Neural progenitor cell (in vitro differentiated cells): ENCODE data around the gene EGFR. TPM values are rescaled to one million over a fixed set of nuclear protein-coding genes. Genes with fewer than 3 reads are reported as not detected.

Experiments
- DNase-seq: peaks from one replicate; pipeline ENCODE4 v3.0.0-alpha.2; 2016; ENCODE audit warnings: low spot score
- H2AFZ ChIP-seq: fragments of 200-600 bp; sonication (generic); replicated peaks from 2 replicates; pipeline ENCODE4 v1.6.1; 2016; ENCODE audit warnings: antibody characterized with exemption
- H3F3A ChIP-seq: fragments of 200-600 bp; sonication (generic); 2 replicates; pipeline ENCODE4 v1.6.1; 2016; ENCODE audit warnings: antibody characterized with exemption, low read depth
- H3K27ac ChIP-seq: fragments of 200-600 bp; sonication (generic); 2 replicates; pipeline ENCODE4 v1.5.1; 2016; ENCODE audit warnings: mild to moderate bottlenecking
- H3K27me3 ChIP-seq: fragments of 200-600 bp; sonication (generic); 2 replicates; pipeline ENCODE4 v1.6.1; 2016; ENCODE audit warnings: mild to moderate bottlenecking, moderate library complexity
- H3K36me3 ChIP-seq: fragments of 200-600 bp; sonication (generic); 2 replicates; pipeline ENCODE4 v1.5.1; 2016
- H3K4me1 ChIP-seq: fragments of 200-600 bp; sonication (generic); 2 replicates; pipeline ENCODE4 v1.6.1; 2016; ENCODE audit warnings: mixed run types
- H3K4me2 ChIP-seq: fragments of 200-600 bp; sonication (generic); 2 replicates; pipeline ENCODE4 v1.6.1; 2016
- H3K4me3 ChIP-seq: fragments of 200-600 bp; sonication (generic); 2 replicates; pipeline ENCODE4 v1.5.1; 2016
- H3K79me2 ChIP-seq: fragments of 200-600 bp; sonication (generic); 2 replicates; pipeline ENCODE4 v1.6.1; 2016; ENCODE audit warnings: low read depth
- H3K9ac ChIP-seq: fragments of 200-600 bp; sonication (generic); 2 replicates; pipeline ENCODE4 v1.6.1; 2016
- H3K9me3 ChIP-seq: fragments of 200-600 bp; sonication (generic); 2 replicates; pipeline ENCODE4 v1.5.1; 2016; ENCODE audit warnings: low read depth
- H4K20me1 ChIP-seq: fragments of 200-600 bp; sonication (generic); 2 replicates; pipeline ENCODE4 v1.6.1; 2016; ENCODE audit warnings: low read depth
- H3K27ac Mint-ChIP-seq: 3 replicates; pipeline ENCODE4 v1.8.0; 2021; ENCODE audit warnings: mixed read lengths
- H3K27me3 Mint-ChIP-seq: 2 replicates; pipeline ENCODE4 v1.8.0; 2022; ENCODE audit warnings: low read depth, mild to moderate bottlenecking, inconsistent platforms, moderate library complexity, mixed read lengths; ENCODE audit not compliant: insufficient read depth
- H3K36me3 Mint-ChIP-seq: 3 replicates; pipeline ENCODE4 v1.8.0; 2021; ENCODE audit warnings: mixed read lengths
- H3K4me1 Mint-ChIP-seq: 3 replicates; pipeline ENCODE4 v1.8.0; 2021; ENCODE audit warnings: mixed read lengths
- H3K4me3 Mint-ChIP-seq: 3 replicates; pipeline ENCODE4 v1.8.0; 2021; ENCODE audit warnings: mild to moderate bottlenecking, moderate library complexity, mixed read lengths
- H3K9me3 Mint-ChIP-seq: 3 replicates; pipeline ENCODE4 v1.8.0; 2020; ENCODE audit warnings: mixed read lengths
- EZH2 ChIP-seq: fragments of 200-600 bp; sonication (generic); IDR thresholded peaks from 2 replicates; pipeline ENCODE4 v1.6.1; 2017; ENCODE audit warnings: antibody characterized with exemption, mild to moderate bottlenecking, moderate library complexity
- EZH2phosphoT487 ChIP-seq: fragments of 200-600 bp; sonication (generic); IDR thresholded peaks from 2 replicates; pipeline ENCODE4 v1.6.1; 2017; ENCODE audit warnings: antibody characterized with exemption
- total RNA-seq: library from RNA; depleted of rRNA; stranded (reverse); fragments of >200 nt; gene quantifications from 2 replicates; pipeline ENCODE4 v1.2.3, GENCODE V29; 2015; ENCODE audit warnings: low replicate concordance
- TF ChIP-seq, protein P1 (sequence below): fragments of 200-600 bp; sonication (generic); IDR thresholded peaks from 2 replicates; pipeline ENCODE4 v1.5.1; 2017; ENCODE audit warnings: antibody characterized with exemption, mild to moderate bottlenecking

Gene EGFR
- total RNA-seq, 1 donor from 2014 or later, result 4.6 TPM

DNA sequence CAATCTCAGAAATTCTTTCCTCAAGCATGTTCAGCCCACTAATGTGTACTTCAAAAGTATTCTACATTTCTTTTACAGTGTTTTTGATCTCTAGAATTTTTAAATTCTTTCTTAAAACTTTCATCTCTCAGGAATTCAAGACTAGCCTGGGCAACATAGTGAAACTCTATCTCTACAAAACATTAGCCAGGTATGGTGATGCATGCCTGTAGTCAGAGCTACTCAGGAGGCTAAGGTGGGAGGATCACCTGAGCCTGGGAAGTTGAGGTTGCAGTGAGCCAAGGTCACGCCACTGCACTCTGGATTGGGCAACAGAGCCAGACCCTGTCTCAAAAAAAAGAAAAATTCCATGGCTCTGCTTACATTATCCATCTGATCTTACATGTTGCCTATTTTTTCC lies 5.0 kb upstream of the EGFR start:
- Histone ChIP-seq H3K9me3 (no peaks in the 10 kb centered on the region), H3K27me3 (peaks cover 48% of the 10 kb centered on the region), H3K36me3 (no peaks in the 10 kb centered on the region), H3K4me3 (no peak overlapping the region), H3K79me2 (no peaks in the 10 kb centered on the region), H3F3A (peaks cover 10% of the 10 kb centered on the region), H3K4me2 (no peak overlapping the region), H3K4me1 (no peaks in the 10 kb centered on the region), H3K9ac (no peak overlapping the region), H2AFZ (no peak overlapping the region), H4K20me1 (no peaks in the 10 kb centered on the region), H3K27ac (no peak overlapping the region)
- Mint-ChIP-seq H3K36me3 (no peaks in the 10 kb centered on the region), H3K4me3 (no peak overlapping the region), H3K4me1 (no peaks in the 10 kb centered on the region), H3K27ac (no peak overlapping the region), H3K9me3 (peaks cover 4% of the 10 kb centered on the region), H3K27me3 (peaks cover 12% of the 10 kb centered on the region)
- TF ChIP-seq EZH2phosphoT487 (no peak), EZH2 (no peak)
- TF ChIP-seq, protein P1, sequence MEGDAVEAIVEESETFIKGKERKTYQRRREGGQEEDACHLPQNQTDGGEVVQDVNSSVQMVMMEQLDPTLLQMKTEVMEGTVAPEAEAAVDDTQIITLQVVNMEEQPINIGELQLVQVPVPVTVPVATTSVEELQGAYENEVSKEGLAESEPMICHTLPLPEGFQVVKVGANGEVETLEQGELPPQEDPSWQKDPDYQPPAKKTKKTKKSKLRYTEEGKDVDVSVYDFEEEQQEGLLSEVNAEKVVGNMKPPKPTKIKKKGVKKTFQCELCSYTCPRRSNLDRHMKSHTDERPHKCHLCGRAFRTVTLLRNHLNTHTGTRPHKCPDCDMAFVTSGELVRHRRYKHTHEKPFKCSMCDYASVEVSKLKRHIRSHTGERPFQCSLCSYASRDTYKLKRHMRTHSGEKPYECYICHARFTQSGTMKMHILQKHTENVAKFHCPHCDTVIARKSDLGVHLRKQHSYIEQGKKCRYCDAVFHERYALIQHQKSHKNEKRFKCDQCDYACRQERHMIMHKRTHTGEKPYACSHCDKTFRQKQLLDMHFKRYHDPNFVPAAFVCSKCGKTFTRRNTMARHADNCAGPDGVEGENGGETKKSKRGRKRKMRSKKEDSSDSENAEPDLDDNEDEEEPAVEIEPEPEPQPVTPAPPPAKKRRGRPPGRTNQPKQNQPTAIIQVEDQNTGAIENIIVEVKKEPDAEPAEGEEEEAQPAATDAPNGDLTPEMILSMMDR, result no peak
- no peak for DNase-seq

DNA sequence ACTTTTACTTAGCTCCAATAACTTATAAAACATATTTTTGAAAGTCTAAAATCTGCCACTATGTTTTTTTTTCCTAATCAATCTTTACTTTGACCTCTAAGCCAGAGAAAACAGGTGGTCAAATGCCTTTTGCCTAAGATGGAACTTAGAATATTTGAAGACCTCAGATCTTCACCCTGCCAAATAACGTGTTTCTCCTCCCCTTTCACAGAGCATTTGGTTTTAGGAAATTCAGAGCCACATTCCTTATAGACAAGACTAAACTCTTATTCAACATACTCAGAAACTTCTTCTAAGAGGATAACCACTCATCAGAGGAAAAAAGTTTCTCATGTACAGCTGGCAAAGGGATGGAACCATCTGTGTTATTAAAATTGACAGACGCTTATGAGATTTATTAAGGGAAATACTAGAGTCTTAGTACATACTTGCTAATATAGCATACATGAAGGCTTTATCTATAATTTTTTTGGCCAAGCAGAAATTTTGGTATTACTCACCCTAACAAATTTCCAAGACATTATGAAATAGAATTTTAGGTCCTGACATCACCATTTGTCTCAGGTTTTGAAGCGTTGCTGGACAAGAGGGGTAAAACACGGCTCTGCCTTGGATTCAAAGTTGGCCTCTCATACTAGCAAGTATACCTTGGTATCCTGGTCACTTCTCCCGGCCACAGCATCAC lies 2.6 kb upstream of the EGFR start:
- H4K20me1 ChIP-seq, result peaks cover 9% of the 10 kb centered on the region
- no peaks in the 10 kb centered on the region for H3K36me3 ChIP-seq
- H3K27me3 Mint-ChIP-seq, result peaks cover 14% of the 10 kb centered on the region

DNA sequence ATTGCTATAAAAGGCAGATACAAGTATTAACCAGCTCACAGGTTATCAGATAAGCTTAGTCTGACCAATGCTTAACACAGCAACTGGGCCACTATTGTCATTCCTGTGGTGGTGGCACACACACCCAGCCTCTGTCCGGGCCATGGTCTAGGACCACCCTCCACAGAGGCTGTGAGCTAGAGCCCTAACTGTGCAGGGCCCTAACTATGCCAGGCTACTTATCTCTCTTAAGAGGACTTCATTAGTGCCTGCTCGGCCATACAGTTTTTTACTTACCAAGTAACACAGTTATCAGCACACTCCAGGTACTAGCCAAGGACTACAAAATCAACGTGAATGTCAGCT lies 2.1 kb upstream of the EGFR start:
- Histone ChIP-seq H3K9ac (no peak overlapping the region), H4K20me1 (peaks cover 9% of the 10 kb centered on the region), H3K27ac (no peak overlapping the region), H3K27me3 (peaks cover 76% of the 10 kb centered on the region), H3K79me2 (no peaks in the 10 kb centered on the region), H3K4me3 (no peak overlapping the region), H2AFZ (no peak overlapping the region), H3K4me1 (no peaks in the 10 kb centered on the region), H3K4me2 (no peak overlapping the region), H3K36me3 (no peaks in the 10 kb centered on the region), H3F3A (peaks cover 10% of the 10 kb centered on the region), H3K9me3 (no peaks in the 10 kb centered on the region)
- Mint-ChIP-seq H3K4me3 (no peak overlapping the region), H3K9me3 (peaks cover 4% of the 10 kb centered on the region), H3K4me1 (peaks cover 3% of the 10 kb centered on the region), H3K27me3 (peaks cover 19% of the 10 kb centered on the region), H3K36me3 (no peaks in the 10 kb centered on the region), H3K27ac (no peak overlapping the region)
- DNase-seq, result no peak
- TF ChIP-seq EZH2 (no peak), EZH2phosphoT487 (no peak)
- TF ChIP-seq, protein P1, result no peak

More for the DNA sequence above, 2.6 kb upstream of the EGFR start:
- Histone ChIP-seq H3K4me1 (no peaks in the 10 kb centered on the region), H3K9me3 (no peaks in the 10 kb centered on the region), H3F3A (peaks cover 10% of the 10 kb centered on the region), H3K9ac (no peak overlapping the region), H3K4me3 (no peak overlapping the region), H3K27ac (no peak overlapping the region), H2AFZ (no peak overlapping the region), H3K4me2 (no peak overlapping the region), H3K79me2 (no peaks in the 10 kb centered on the region), H3K27me3 (peaks cover 71% of the 10 kb centered on the region)
- no peaks in the 10 kb centered on the region for H3K36me3 Mint-ChIP-seq
- peaks cover 4% of the 10 kb centered on the region for H3K9me3 Mint-ChIP-seq
- no peak for TF ChIP-seq EZH2
- TF ChIP-seq, protein P1, result no peak
- DNase-seq, result no peak
- H3K4me3 Mint-ChIP-seq, result no peak overlapping the region
- no peak overlapping the region for H3K27ac Mint-ChIP-seq
- peaks cover 3% of the 10 kb centered on the region for H3K4me1 Mint-ChIP-seq
